ENCODE data around the gene EXOSC2. TPM values are rescaled to one million over a fixed set of nuclear protein-coding genes. Genes with fewer than 3 reads are reported as not detected.

The EXOSC2 gene
- total RNA-seq, 1 experiment from 2014 or later: 71.5 TPM

DNA sequence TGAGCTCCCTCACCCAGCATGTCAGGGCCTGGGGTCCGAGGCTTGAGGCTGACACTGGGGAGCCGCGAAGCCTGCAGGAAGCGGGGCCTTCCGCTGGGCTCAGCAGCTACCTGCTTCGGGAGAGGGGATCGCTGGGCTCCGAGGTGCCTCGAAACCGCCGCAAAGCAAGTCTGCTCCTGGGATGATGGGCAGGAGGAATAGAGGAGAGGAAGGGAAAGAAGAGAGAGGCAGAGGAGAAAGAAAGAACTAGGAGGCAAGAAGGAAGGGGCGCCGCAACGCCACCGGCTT, 30.7 kb upstream of the EXOSC2 start (continued):
- TF ChIP-seq, protein P1, sequence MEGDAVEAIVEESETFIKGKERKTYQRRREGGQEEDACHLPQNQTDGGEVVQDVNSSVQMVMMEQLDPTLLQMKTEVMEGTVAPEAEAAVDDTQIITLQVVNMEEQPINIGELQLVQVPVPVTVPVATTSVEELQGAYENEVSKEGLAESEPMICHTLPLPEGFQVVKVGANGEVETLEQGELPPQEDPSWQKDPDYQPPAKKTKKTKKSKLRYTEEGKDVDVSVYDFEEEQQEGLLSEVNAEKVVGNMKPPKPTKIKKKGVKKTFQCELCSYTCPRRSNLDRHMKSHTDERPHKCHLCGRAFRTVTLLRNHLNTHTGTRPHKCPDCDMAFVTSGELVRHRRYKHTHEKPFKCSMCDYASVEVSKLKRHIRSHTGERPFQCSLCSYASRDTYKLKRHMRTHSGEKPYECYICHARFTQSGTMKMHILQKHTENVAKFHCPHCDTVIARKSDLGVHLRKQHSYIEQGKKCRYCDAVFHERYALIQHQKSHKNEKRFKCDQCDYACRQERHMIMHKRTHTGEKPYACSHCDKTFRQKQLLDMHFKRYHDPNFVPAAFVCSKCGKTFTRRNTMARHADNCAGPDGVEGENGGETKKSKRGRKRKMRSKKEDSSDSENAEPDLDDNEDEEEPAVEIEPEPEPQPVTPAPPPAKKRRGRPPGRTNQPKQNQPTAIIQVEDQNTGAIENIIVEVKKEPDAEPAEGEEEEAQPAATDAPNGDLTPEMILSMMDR (IDR thresholded peaks at IDR 0.05 in 2 of 3, conservative IDR thresholded peaks at IDR 0.05 in 1 of 3; ENCODE audit: borderline replicate concordance in 1 of 3, insufficient read depth in 1 of 3, low read depth in 2 of 3, low read length in 2 of 3): no peak
- TF ChIP-seq POLR2A (IDR thresholded peaks at IDR 0.05; ENCODE audit: borderline replicate concordance, extremely low read depth, insufficient read depth, insufficient read length) (no peak), ZNF274 (IDR thresholded peaks at IDR 0.05; ENCODE audit: low read depth, low read length) (no peak), YY1 (IDR thresholded peaks at IDR 0.05; ENCODE audit: extremely low read depth, insufficient replicate concordance, low read depth, low read length) (no peak), TCF7L2 (IDR thresholded peaks at IDR 0.05; ENCODE audit: borderline replicate concordance, extremely low read depth, insufficient read depth, insufficient read length) (no peak), SIN3A (IDR thresholded peaks at IDR 0.05; ENCODE audit: low read depth) (no peak), RAD21 (IDR thresholded peaks at IDR 0.05; ENCODE audit: low read depth) (no peak), SP1 (IDR thresholded peaks at IDR 0.05; ENCODE audit: low read depth) (no peak), CBX3 (IDR thresholded peaks at IDR 0.05; ENCODE audit: low read depth) (no peak)
- TF ChIP-seq, protein P2, sequence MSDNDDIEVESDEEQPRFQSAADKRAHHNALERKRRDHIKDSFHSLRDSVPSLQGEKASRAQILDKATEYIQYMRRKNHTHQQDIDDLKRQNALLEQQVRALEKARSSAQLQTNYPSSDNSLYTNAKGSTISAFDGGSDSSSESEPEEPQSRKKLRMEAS (IDR thresholded peaks at IDR 0.05): no peak

DNA sequence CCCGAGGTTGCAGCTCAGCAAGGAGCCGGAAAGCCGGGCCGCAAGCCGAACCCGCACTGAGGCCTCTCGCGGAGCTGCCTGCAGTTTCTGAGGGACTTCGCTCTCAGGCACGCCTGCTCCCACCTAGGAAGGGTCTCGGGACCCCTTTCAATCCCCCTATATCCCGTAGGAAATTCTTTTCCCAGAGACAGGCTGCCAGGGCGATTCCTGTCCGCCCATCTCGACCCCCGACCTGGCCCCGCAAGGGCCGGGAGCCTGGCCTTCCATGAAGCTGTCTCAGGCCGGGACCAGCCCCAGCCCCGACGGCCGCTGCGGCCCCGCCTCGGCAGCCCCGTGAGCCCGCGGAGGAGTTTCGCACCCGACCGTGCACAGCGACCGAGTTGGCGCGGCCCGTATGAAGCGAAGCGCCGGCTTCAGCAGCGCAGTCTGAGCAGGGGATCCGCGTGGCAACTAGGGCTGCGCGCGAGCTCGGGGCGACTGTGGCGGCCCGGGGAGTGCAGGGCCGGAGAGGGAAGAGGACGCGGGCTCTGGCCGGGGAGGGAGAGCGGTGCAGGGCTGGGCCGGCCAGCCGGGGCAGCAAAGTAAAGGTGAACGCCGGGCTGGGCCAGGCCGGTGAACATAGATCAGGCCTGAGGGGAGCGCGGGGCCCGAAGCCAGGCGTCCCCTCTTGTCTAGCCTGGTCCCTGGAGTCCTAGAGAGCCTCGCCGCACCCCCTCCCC, 30.2 kb upstream of the EXOSC2 start:
- H2AFZ ChIP-seq (ENCODE audit: low read depth, low read length, poor library complexity, severe bottlenecking): no peak overlapping the region
- POLR2A ChIA-PET: no interaction called here
- RAD21 ChIA-PET (ENCODE audit: low non-redundant PET in 1 of 2, low total read pairs in 2 of 2, uncharacterized antibody in 2 of 2, unreplicated experiment in 2 of 2): no interaction called here
- H3K4me2 ChIP-seq (ENCODE audit: low read length): no peak overlapping the region
- H3K27ac ChIP-seq (ENCODE audit: low read depth, low read length): no peak overlapping the region
- H3K36me3 ChIP-seq (ENCODE audit: control insufficient read depth in 1 of 2, insufficient read depth in 2 of 2, low read length in 2 of 2): no peaks in the 10 kb centered on the region
- H3K4me1 ChIP-seq (ENCODE audit: control insufficient read depth in 1 of 2, insufficient read depth in 2 of 2, low read length in 2 of 2): no peaks in the 10 kb centered on the region; a peak in 1 of 4 replicates
- no TSS peak for BruUV-seq (replicated peaks)
- no peak for ATAC-seq
- no peaks in the 10 kb centered on the region for H3K9me2 ChIP-seq (ENCODE audit: insufficient read depth)
- H3K9ac ChIP-seq (ENCODE audit: low read length): no peak overlapping the region
- no peaks in the 10 kb centered on the region for H3K9me3 ChIP-seq (ENCODE audit: control insufficient read depth in 1 of 2, insufficient read depth in 1 of 2, low read depth in 1 of 2, low read length in 2 of 2)
- no peak for DNase-seq (ENCODE audit: low read depth, low spot score)
- H4K20me1 ChIP-seq (ENCODE audit: insufficient read depth): no peaks in the 10 kb centered on the region
- TF ChIP-seq FOSL1 (IDR thresholded peaks at IDR 0.05; ENCODE audit: low read depth): no peak
- no peak for TF ChIP-seq ELF1 (IDR thresholded peaks at IDR 0.05; ENCODE audit: borderline replicate concordance, low read depth)
- TF ChIP-seq POLR2AphosphoS5 (IDR thresholded peaks at IDR 0.05; ENCODE audit: low read depth, low read length): no peak
- TF ChIP-seq, protein P3, sequence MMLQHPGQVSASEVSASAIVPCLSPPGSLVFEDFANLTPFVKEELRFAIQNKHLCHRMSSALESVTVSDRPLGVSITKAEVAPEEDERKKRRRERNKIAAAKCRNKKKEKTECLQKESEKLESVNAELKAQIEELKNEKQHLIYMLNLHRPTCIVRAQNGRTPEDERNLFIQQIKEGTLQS (IDR thresholded peaks at IDR 0.05): no peak
- intact Hi-C loops (cut with micrococcal nuclease): no loop called here
- no peak overlapping the region for H3K4me3 ChIP-seq (replicated peaks in 1 of 2; ENCODE audit: low read depth in 1 of 2, low read length in 2 of 2)
- no peaks in the 10 kb centered on the region for H3K79me2 ChIP-seq (ENCODE audit: insufficient read depth, low read length)
- H3K27me3 ChIP-seq (ENCODE audit: insufficient read depth, low read length): no peaks in the 10 kb centered on the region
- CTCF ChIA-PET: no interaction called here
